Hepatocyte (in vitro differentiated cells): ENCODE results near the gene TRPM7. TPM values are rescaled to one million over a fixed set of nuclear protein-coding genes. Genes with fewer than 3 reads are reported as not detected.

Experiments used
- DNase-seq: peaks from one replicate; pipeline ENCODE4 v3.0.0-alpha.2; 2016; ENCODE audit warnings: low spot score
- H2AFZ ChIP-seq: fragments of 200-600 bp; sonication (generic); 2 replicates; pipeline ENCODE4 v1.6.0; 2016; ENCODE audit warnings: antibody characterized with exemption, mild to moderate bottlenecking
- H3K27ac ChIP-seq: fragments of 200-600 bp; sonication (generic); 2 replicates; pipeline ENCODE4 v1.5.1; 2016; ENCODE audit warnings: mild to moderate bottlenecking
- H3K27me3 ChIP-seq: fragments of 200-600 bp; sonication (generic); 2 replicates; pipeline ENCODE4 v1.6.1; 2016
- H3K36me3 ChIP-seq: fragments of 200-600 bp; sonication (generic); replicated peaks from 2 replicates; pipeline ENCODE4 v1.5.1; 2016; ENCODE audit warnings: low read depth; ENCODE audit not compliant: insufficient read depth
- H3K4me1 ChIP-seq: fragments of 200-600 bp; sonication (generic); 2 replicates; pipeline ENCODE4 v1.5.1; 2016; ENCODE audit warnings: mild to moderate bottlenecking, moderate library complexity; ENCODE audit not compliant: insufficient read depth
- H3K4me2 ChIP-seq: fragments of 200-600 bp; sonication (generic); 2 replicates; pipeline ENCODE4 v1.6.0; 2016
- H3K4me3 ChIP-seq: fragments of 200-600 bp; sonication (generic); 2 replicates; pipeline ENCODE4 v1.5.1; 2016; ENCODE audit warnings: mild to moderate bottlenecking
- H3K79me2 ChIP-seq: fragments of 200-600 bp; sonication (generic); 2 replicates; pipeline ENCODE4 v1.6.0; 2017; ENCODE audit warnings: mild to moderate bottlenecking
- H3K9me2 ChIP-seq: fragments of 200-600 bp; sonication (generic); replicated peaks from 2 replicates; pipeline ENCODE4 v1.6.0; 2017; ENCODE audit warnings: mild to moderate bottlenecking; ENCODE audit not compliant: insufficient read depth
- H3K9me3 ChIP-seq: fragments of 200-600 bp; sonication (generic); 2 replicates; pipeline ENCODE4 v1.5.1; 2016; ENCODE audit warnings: low read depth, mild to moderate bottlenecking
- H4K20me1 ChIP-seq: fragments of 200-600 bp; sonication (generic); 2 replicates; pipeline ENCODE4 v1.6.0; 2016; ENCODE audit warnings: mild to moderate bottlenecking; ENCODE audit not compliant: insufficient read depth, poor library complexity, severe bottlenecking
- EZH2 ChIP-seq: fragments of 200-600 bp; sonication (generic); IDR thresholded peaks from 2 replicates; pipeline ENCODE4 v1.6.1; 2016; ENCODE audit warnings: antibody characterized with exemption, mild to moderate bottlenecking, borderline replicate concordance
- EZH2phosphoT487 ChIP-seq: fragments of 200-600 bp; sonication (generic); IDR thresholded peaks from one replicate; pipeline ENCODE4 v1.6.1; 2018; ENCODE audit warnings: antibody characterized with exemption, mild to moderate bottlenecking, low read depth, moderate library complexity; ENCODE audit not compliant: unreplicated experiment, severe bottlenecking
- WGBS: methylation state at CpG from one replicate; pipeline ENCODE4 v1.1.6; 2016; ENCODE audit warnings: low lambda C conversion rate; ENCODE audit errors: missing lambda C conversion rate; 5-methylcytosine and 5-hydroxymethylcytosine counted together
- polyA plus RNA-seq: library from polyadenylated mRNA; unstranded; fragments of >200 nt; fragmentation: Nextera tagmentation; extraction: Ambion mirVana; gene quantifications from 2 replicates; pipeline ENCODE4 v1.2.1, GENCODE V29; 2016
- total RNA-seq: library from RNA; depleted of rRNA; stranded (reverse); fragments of >200 nt; gene quantifications from 2 replicates; pipeline ENCODE4 v1.2.3, GENCODE V29; 2014
- TF ChIP-seq, protein P1 (sequence below): fragments of 200-600 bp; sonication (generic); IDR thresholded peaks from 2 replicates; pipeline ENCODE4 v1.5.1; 2016; ENCODE audit warnings: antibody characterized with exemption, mild to moderate bottlenecking; ENCODE audit not compliant: poor library complexity

Gene TRPM7
- total and polyA plus RNA-seq, 2 experiments from 2014 or later = 12.2 to 58.3 TPM

GRCh38 chr15:50563756-50564155 is 122.8 kb downstream of the TRPM7 start:
- no peak overlapping the region for H2AFZ ChIP-seq
- TF ChIP-seq, protein P1, sequence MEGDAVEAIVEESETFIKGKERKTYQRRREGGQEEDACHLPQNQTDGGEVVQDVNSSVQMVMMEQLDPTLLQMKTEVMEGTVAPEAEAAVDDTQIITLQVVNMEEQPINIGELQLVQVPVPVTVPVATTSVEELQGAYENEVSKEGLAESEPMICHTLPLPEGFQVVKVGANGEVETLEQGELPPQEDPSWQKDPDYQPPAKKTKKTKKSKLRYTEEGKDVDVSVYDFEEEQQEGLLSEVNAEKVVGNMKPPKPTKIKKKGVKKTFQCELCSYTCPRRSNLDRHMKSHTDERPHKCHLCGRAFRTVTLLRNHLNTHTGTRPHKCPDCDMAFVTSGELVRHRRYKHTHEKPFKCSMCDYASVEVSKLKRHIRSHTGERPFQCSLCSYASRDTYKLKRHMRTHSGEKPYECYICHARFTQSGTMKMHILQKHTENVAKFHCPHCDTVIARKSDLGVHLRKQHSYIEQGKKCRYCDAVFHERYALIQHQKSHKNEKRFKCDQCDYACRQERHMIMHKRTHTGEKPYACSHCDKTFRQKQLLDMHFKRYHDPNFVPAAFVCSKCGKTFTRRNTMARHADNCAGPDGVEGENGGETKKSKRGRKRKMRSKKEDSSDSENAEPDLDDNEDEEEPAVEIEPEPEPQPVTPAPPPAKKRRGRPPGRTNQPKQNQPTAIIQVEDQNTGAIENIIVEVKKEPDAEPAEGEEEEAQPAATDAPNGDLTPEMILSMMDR = no peak
- TF ChIP-seq EZH2phosphoT487 = no peak
- TF ChIP-seq EZH2 = no peak
- H3K4me2 ChIP-seq = no peak overlapping the region
- WGBS = 97% methylated on average over 4 of the region's 4 CpGs
- no peaks in the 10 kb centered on the region for H3K27me3 ChIP-seq
- H3K4me3 ChIP-seq = no peak overlapping the region
- no peak overlapping the region for H3K27ac ChIP-seq
- H3K9me3 ChIP-seq = no peaks in the 10 kb centered on the region
- H3K79me2 ChIP-seq = no peaks in the 10 kb centered on the region
- no peaks in the 10 kb centered on the region for H3K4me1 ChIP-seq
- DNase-seq = no peak
- H4K20me1 ChIP-seq = no peaks in the 10 kb centered on the region
- H3K9me2 ChIP-seq = no peaks in the 10 kb centered on the region
- H3K36me3 ChIP-seq = no peaks in the 10 kb centered on the region

DNA sequence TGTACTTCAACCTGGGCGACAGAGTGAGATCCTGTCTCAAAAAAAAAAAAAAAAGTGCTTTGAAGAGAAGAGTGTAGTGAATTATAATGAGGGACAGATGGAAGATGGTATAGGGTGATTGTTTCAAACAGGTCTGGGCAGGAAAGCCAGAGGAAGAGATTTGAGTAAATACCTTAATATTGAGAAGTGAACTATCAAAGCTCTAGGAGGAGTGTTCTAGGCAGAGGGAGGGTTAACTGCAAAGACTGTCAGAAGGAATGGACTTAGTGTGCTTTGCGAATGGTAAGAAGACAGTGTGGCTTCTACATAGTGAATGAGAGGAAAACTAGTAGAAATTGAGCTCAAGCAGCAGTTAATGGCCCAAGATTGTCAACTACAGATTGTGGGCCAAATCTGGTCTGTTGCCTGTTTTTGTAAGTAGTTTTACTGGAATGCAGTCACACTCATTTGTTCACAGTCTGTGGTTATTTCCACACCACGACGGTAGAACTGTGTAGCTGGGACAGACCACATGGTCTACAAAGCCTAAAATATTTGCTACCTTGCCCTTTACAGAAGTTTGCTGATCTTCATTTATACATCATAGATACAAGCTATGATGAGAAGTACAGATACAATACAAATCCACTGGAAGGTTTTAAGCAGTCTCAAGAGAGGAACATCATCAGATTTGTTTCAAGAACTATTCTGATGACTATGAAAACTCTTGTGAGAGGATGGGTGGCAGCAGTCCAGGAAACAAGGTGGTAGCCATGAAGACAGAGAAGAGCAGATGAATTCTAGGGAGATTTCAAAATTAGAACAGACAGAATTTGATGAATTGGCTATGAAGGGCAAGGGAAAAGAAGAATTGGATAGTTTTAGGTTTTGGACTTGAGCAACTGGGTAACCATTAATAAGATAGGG is 123.6 kb downstream of the TRPM7 start:
- Histone ChIP-seq H3K27ac (no peak overlapping the region), H3K4me3 (no peak overlapping the region), H2AFZ (no peak overlapping the region), H3K36me3 (no peaks in the 10 kb centered on the region), H3K27me3 (no peaks in the 10 kb centered on the region), H3K79me2 (no peaks in the 10 kb centered on the region), H3K4me1 (no peaks in the 10 kb centered on the region), H3K9me3 (no peaks in the 10 kb centered on the region), H3K9me2 (no peaks in the 10 kb centered on the region), H4K20me1 (no peaks in the 10 kb centered on the region), H3K4me2 (no peak overlapping the region)
- WGBS = 85% methylated on average over 4 of the region's 4 CpGs
- DNase-seq = no peak
- TF ChIP-seq EZH2phosphoT487 = no peak
- no peak for TF ChIP-seq EZH2

DNA sequence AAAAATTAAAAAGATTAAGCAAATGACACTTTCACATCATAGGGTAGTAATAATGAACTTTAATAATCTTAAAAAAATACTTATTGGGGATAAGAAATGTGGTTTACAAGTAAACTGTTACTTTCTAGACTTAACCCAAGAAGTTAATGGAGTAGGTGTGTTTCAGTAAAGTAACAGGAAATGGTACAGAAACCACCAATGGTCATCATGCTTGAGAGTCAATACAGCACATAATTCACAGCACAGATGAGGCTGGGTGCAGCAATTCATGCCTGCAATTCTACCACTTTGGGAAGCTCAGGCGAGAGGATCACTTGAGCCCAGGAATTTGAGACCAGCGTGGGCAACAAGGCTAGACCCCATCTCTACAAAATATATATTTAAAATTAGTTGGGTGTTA is 128.6 kb downstream of the TRPM7 start:
- H4K20me1 ChIP-seq = no peaks in the 10 kb centered on the region
- no peak for DNase-seq
- whole genome bisulfite sequencing = 96% methylated on average over 2 of the region's 2 CpGs
- H3K9me2 ChIP-seq = no peaks in the 10 kb centered on the region
- H3K79me2 ChIP-seq = no peaks in the 10 kb centered on the region
- H3K4me3 ChIP-seq = no peak overlapping the region
- no peaks in the 10 kb centered on the region for H3K9me3 ChIP-seq
- H2AFZ ChIP-seq = no peak overlapping the region
- no peak overlapping the region for H3K27ac ChIP-seq
- no peak overlapping the region for H3K4me2 ChIP-seq
- TF ChIP-seq EZH2phosphoT487 = no peak
- no peak for TF ChIP-seq EZH2
- TF ChIP-seq, protein P1 = no peak
- no peaks in the 10 kb centered on the region for H3K4me1 ChIP-seq
- no peaks in the 10 kb centered on the region for H3K36me3 ChIP-seq
- no peaks in the 10 kb centered on the region for H3K27me3 ChIP-seq

DNA sequence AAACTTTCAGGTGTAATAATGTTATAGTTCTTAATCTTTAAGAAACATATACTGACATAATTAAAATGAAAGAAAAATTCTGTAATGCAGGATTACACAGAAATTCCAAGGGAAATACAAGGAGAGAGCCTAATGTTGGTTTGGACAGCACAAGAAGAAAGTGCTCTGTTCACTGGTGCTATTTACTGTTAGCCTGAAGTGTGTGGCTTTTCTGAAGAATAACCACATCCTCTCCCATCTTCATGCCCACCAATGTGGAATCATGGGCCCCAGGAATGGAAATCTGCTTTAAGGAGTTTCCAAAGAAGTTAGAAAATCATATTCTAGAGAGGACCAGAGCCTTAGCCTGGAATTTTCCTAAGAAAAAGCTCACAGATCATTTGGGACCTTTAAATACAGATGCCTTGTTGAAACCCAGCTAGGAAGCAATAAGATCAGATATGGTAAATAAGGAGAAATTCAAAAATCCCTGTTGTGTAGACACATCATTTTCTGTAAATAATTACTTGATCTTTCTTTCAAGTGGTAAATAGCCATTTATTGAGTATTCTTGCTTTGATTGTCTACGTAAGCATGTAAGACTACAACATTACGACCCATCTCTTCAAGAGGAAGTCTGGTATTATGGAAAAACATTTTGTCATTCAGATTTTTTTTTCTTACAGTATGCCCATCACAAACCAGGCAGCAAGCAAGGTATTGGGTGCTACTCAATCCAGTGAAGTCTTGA is 129.8 kb downstream of the TRPM7 start:
- H3K27me3 ChIP-seq = no peaks in the 10 kb centered on the region
- 98% methylated on average over 2 of the region's 2 CpGs for WGBS
- H3K36me3 ChIP-seq = no peaks in the 10 kb centered on the region
- H3K4me1 ChIP-seq = no peaks in the 10 kb centered on the region
- no peak overlapping the region for H3K4me3 ChIP-seq
- DNase-seq = no peak
- no peak overlapping the region for H2AFZ ChIP-seq
- H3K27ac ChIP-seq = no peak overlapping the region
- no peaks in the 10 kb centered on the region for H4K20me1 ChIP-seq
- no peaks in the 10 kb centered on the region for H3K9me2 ChIP-seq
- TF ChIP-seq, protein P1 = no peak
- TF ChIP-seq EZH2phosphoT487 (no peak), EZH2 (no peak)
- H3K4me2 ChIP-seq = no peak overlapping the region
- no peaks in the 10 kb centered on the region for H3K79me2 ChIP-seq
- H3K9me3 ChIP-seq = no peaks in the 10 kb centered on the region
